ENCODE measurements around the gene INSYN1.

Gene INSYN1

GRCh38 chr15:73771385-73772045 is 18.4 kb upstream of the INSYN1 start:
- TF ChIP-seq CTCF (IDR thresholded peaks at IDR 0.05; ENCODE audit: low read depth, low read length, missing control alignments): no peak
- H3K4me3 ChIP-seq (replicated peaks; ENCODE audit: low read depth, low read length): no peak overlapping the region
- no peak for DNase-seq (ENCODE audit: extremely low read depth, low read depth)

GRCh38 chr15:73770050-73770449 is 16.9 kb upstream of the INSYN1 start:
- no peak overlapping the region for H3K4me3 ChIP-seq (replicated peaks; ENCODE audit: low read depth, low read length)

GRCh38 chr15:73767806-73768501 is 14.8 kb upstream of the INSYN1 start:
- no peak for TF ChIP-seq CTCF (IDR thresholded peaks at IDR 0.05; ENCODE audit: low read depth, low read length, missing control alignments)
- H3K4me3 ChIP-seq (replicated peaks; ENCODE audit: low read depth, low read length): no peak overlapping the region

More at GRCh38 chr15:73770050-73770449, 16.9 kb upstream of the INSYN1 start:
- DNase-seq (ENCODE audit: extremely low read depth, low read depth): no peak
- TF ChIP-seq CTCF (IDR thresholded peaks at IDR 0.05; ENCODE audit: low read depth, low read length, missing control alignments): no peak

GRCh38 chr15:73766598-73766997 is 13.4 kb upstream of the INSYN1 start:
- H3K4me3 ChIP-seq (replicated peaks; ENCODE audit: low read depth, low read length): no peak overlapping the region
- no peak for DNase-seq (ENCODE audit: extremely low read depth, low read depth)
- no peak for TF ChIP-seq CTCF (IDR thresholded peaks at IDR 0.05; ENCODE audit: low read depth, low read length, missing control alignments)

More at GRCh38 chr15:73767806-73768501, 14.8 kb upstream of the INSYN1 start:
- DNase-seq (ENCODE audit: extremely low read depth, low read depth): no peak

- TF ChIP-seq CTCF (IDR thresholded peaks at IDR 0.05; ENCODE audit: low read depth, low read length, missing control alignments): no peak
- DNase-seq (ENCODE audit: extremely low read depth, low read depth): no peak
- no peak overlapping the region for H3K4me3 ChIP-seq (replicated peaks; ENCODE audit: low read depth, low read length)
Measured at GRCh38 chr15:73765778-73766177, 12.6 kb upstream of the INSYN1 start.

GRCh38 chr15:73763931-73764330 is 10.8 kb upstream of the INSYN1 start:
- no peak for TF ChIP-seq CTCF (IDR thresholded peaks at IDR 0.05; ENCODE audit: low read depth, low read length, missing control alignments)
- no peak for DNase-seq (ENCODE audit: extremely low read depth, low read depth)
- H3K4me3 ChIP-seq (replicated peaks; ENCODE audit: low read depth, low read length): no peak overlapping the region
